Keratinocyte (primary cell): ENCODE data around the gene SLC25A42. TPM values are rescaled to one million over a fixed set of nuclear protein-coding genes. Genes with fewer than 3 reads are reported as not detected.

Experiments
- DNase-seq: peaks from one replicate; pipeline ENCODE4 v3.0.0-alpha.2; 2011; ENCODE audit warnings: low read depth, missing footprints, low spot score
- FAIRE-seq: peaks from 2 replicates; lab custom pipeline; 2011; peaks lifted over from hg19 to GRCh38; lab: Jason Lieb, UNC
- H2AFZ ChIP-seq: 2 replicates; pipeline ENCODE4 v1.6.0; 2012; ENCODE audit warnings: low read length, control low read depth, inconsistent platforms; ENCODE audit not compliant: control insufficient read depth
- H3K27ac ChIP-seq: 2 replicates; pipeline ENCODE4 v1.5.1; 2011; ENCODE audit warnings: low read length; ENCODE audit not compliant: control insufficient read depth, insufficient read depth
- H3K27me3 ChIP-seq: 3 replicates; pipeline ENCODE4 v1.6.0; 2011; ENCODE audit warnings: low read length; ENCODE audit not compliant: control insufficient read depth, insufficient read depth; ENCODE audit errors: extremely low read depth
- H3K36me3 ChIP-seq, 2 experiments: 2 replicates in 1 of 2; 3 replicates in 1 of 2; pipeline ENCODE4 v1.5.1; 2011; ENCODE audit warnings: low read length in 2 of 2, mild to moderate bottlenecking in 1 of 2; ENCODE audit not compliant: control insufficient read depth in 2 of 2, insufficient read depth in 2 of 2; ENCODE audit errors: extremely low read depth in 1 of 2
- H3K4me1 ChIP-seq: 3 replicates; pipeline ENCODE4 v1.5.1; 2011; ENCODE audit warnings: low read length; ENCODE audit not compliant: control insufficient read depth, insufficient read depth; ENCODE audit errors: extremely low read depth
- H3K4me2 ChIP-seq: 3 replicates; pipeline ENCODE4 v1.6.0; 2011; ENCODE audit warnings: low read depth, low read length; ENCODE audit not compliant: control insufficient read depth, insufficient read depth; ENCODE audit errors: extremely low read depth
- H3K4me3 ChIP-seq, 3 experiments: fragments of 200-600 bp in 1 of 3; sonication (generic) in 1 of 3; 2 replicates in 2 of 3; 3 replicates in 1 of 3; pipeline ENCODE4 v1.5.1; 2011 to 2016; ENCODE audit warnings: low read length in 3 of 3, mild to moderate bottlenecking in 3 of 3, control low read depth in 2 of 3, inconsistent platforms in 1 of 3, low read depth in 1 of 3, mixed read lengths in 1 of 3, mixed run types in 1 of 3, moderate library complexity in 1 of 3; ENCODE audit not compliant: control insufficient read depth in 2 of 3, insufficient read depth in 2 of 3; ENCODE audit errors: extremely low read depth in 1 of 3
- H3K79me2 ChIP-seq: 2 replicates; pipeline ENCODE4 v1.6.0; 2012; ENCODE audit warnings: low read length; ENCODE audit not compliant: control insufficient read depth, insufficient read depth
- H3K9ac ChIP-seq: 3 replicates; pipeline ENCODE4 v1.6.0; 2011; ENCODE audit warnings: low read length; ENCODE audit not compliant: control insufficient read depth, insufficient read depth; ENCODE audit errors: extremely low read depth
- H3K9me1 ChIP-seq: 3 replicates; pipeline ENCODE4 v1.6.0; 2011; ENCODE audit warnings: low read length; ENCODE audit not compliant: control insufficient read depth, insufficient read depth; ENCODE audit errors: extremely low read depth
- H3K9me3 ChIP-seq: 2 replicates; pipeline ENCODE4 v1.5.1; 2012; ENCODE audit warnings: low read depth, low read length; ENCODE audit not compliant: control insufficient read depth
- H4K20me1 ChIP-seq: 3 replicates; pipeline ENCODE4 v1.6.0; 2011; ENCODE audit warnings: low read length; ENCODE audit not compliant: control insufficient read depth, insufficient read depth; ENCODE audit errors: extremely low read depth
- EZH2 ChIP-seq: IDR thresholded peaks from one replicate; pipeline ENCODE4 v1.6.1; 2012; ENCODE audit warnings: inconsistent platforms, mild to moderate bottlenecking, low read length, moderate library complexity
- dilution Hi-C: fragments of 300-500 bp; cut with MboI; formaldehyde crosslinking; loops from one replicate; pipeline ENCODE4 v1.7.0; 2020; ENCODE audit warnings: low sequenced_read_pairs; ENCODE audit not compliant: extremely low pct_ligation_motif_present
- polyA plus RNA-seq, 5 experiments: library from polyadenylated mRNA; depleted of rRNA in 3 of 5; stranded (reverse) in 3 of 5; stranded (forward) in 1 of 5; unstranded in 1 of 5; fragments of >200 nt; gene quantifications; 1 replicate in 1 of 5; 2 replicates in 3 of 5; 3 replicates in 1 of 5; pipeline versions ENCODE4 v1.2.1 to v1.2.3, GENCODE V29; 2011 to 2012; ENCODE audit warnings: missing spikeins in 2 of 5, low read depth in 1 of 5, low replicate concordance in 1 of 5
- TF ChIP-seq, protein P1 (sequence below), 3 experiments: IDR thresholded peaks in 1 of 3; conservative IDR thresholded peaks in 1 of 3; optimal IDR thresholded peaks in 1 of 3; 2 replicates in 2 of 3; 3 replicates in 1 of 3; pipeline versions ENCODE3 to v1.5.1; 2011; ENCODE audit warnings: low read length in 3 of 3, mild to moderate bottlenecking in 3 of 3, moderate library complexity in 2 of 3, control low read depth in 1 of 3, inconsistent platforms in 1 of 3; ENCODE audit not compliant: insufficient read depth in 2 of 3; ENCODE audit errors: extremely low read depth in 1 of 3

SLC25A42 gene
- polyA plus RNA-seq, 1 donor (not counting 4 experiments of a cell fraction or from before 2014, with no cell fraction given) = 1.2 TPM

- H3K4me2 ChIP-seq = no peak overlapping the region
- H3K27ac ChIP-seq = no peak overlapping the region
- peaks cover 4% of the 10 kb centered on the region for H3K9me1 ChIP-seq
- peaks cover 2% of the 10 kb centered on the region for H3K4me1 ChIP-seq
- H3K9ac ChIP-seq = no peak overlapping the region
- H3K9me3 ChIP-seq = no peaks in the 10 kb centered on the region
- TF ChIP-seq, protein P1, sequence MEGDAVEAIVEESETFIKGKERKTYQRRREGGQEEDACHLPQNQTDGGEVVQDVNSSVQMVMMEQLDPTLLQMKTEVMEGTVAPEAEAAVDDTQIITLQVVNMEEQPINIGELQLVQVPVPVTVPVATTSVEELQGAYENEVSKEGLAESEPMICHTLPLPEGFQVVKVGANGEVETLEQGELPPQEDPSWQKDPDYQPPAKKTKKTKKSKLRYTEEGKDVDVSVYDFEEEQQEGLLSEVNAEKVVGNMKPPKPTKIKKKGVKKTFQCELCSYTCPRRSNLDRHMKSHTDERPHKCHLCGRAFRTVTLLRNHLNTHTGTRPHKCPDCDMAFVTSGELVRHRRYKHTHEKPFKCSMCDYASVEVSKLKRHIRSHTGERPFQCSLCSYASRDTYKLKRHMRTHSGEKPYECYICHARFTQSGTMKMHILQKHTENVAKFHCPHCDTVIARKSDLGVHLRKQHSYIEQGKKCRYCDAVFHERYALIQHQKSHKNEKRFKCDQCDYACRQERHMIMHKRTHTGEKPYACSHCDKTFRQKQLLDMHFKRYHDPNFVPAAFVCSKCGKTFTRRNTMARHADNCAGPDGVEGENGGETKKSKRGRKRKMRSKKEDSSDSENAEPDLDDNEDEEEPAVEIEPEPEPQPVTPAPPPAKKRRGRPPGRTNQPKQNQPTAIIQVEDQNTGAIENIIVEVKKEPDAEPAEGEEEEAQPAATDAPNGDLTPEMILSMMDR (optimal IDR thresholded peaks at IDR 0.05 in 1 of 3, IDR thresholded peaks at IDR 0.05 in 1 of 3, conservative IDR thresholded peaks at IDR 0.05 in 1 of 3; ENCODE audit: extremely low read depth in 1 of 3, insufficient read depth in 2 of 3, low read length in 3 of 3) = no peak
- no peak for TF ChIP-seq EZH2
- no peak for DNase-seq
- dilution Hi-C loops = no loop called here
- H3K4me3 ChIP-seq = no peak overlapping the region
- no peak for FAIRE-seq
- no peaks in the 10 kb centered on the region for H4K20me1 ChIP-seq
- no peaks in the 10 kb centered on the region for H3K79me2 ChIP-seq
- peaks cover 32 to 35% of the 10 kb centered on the region in 2 experiments for H3K36me3 ChIP-seq
- no peak overlapping the region for H2AFZ ChIP-seq
- H3K27me3 ChIP-seq = no peaks in the 10 kb centered on the region
Measured at GRCh38 chr19:19057317-19057716, 6.5 kb upstream of the SLC25A42 start.

GRCh38 chr19:19057720-19058119 is 6.1 kb upstream of the SLC25A42 start:
- no peak overlapping the region for H3K27ac ChIP-seq
- H3K36me3 ChIP-seq = peaks cover 28 to 31% of the 10 kb centered on the region in 2 experiments

More at GRCh38 chr19:19057720-19058119, 6.1 kb upstream of the SLC25A42 start:
- Histone ChIP-seq H3K4me2 (no peak overlapping the region), H3K9ac (no peak overlapping the region), H3K4me1 (peaks cover 3% of the 10 kb centered on the region), H3K9me3 (no peaks in the 10 kb centered on the region), H3K27me3 (no peaks in the 10 kb centered on the region), H2AFZ (no peak overlapping the region), H4K20me1 (no peaks in the 10 kb centered on the region), H3K9me1 (peaks cover 4% of the 10 kb centered on the region), H3K4me3 (no peak overlapping the region), H3K79me2 (no peaks in the 10 kb centered on the region)
- dilution Hi-C loops = no loop called here
- FAIRE-seq (no peak), DNase-seq (no peak)
- TF ChIP-seq, protein P1 (optimal IDR thresholded peaks at IDR 0.05 in 1 of 3, IDR thresholded peaks at IDR 0.05 in 1 of 3, conservative IDR thresholded peaks at IDR 0.05 in 1 of 3; ENCODE audit: extremely low read depth in 1 of 3, insufficient read depth in 2 of 3, low read length in 3 of 3) = no peak
